Osteocyte (in vitro differentiated cells): ENCODE measurements around the gene MGRN1. TPM values are rescaled to one million over a fixed set of nuclear protein-coding genes. Genes with fewer than 3 reads are reported as not detected.

Source experiments
- DNase-seq: peaks from one replicate; pipeline ENCODE4 v3.0.0; 2021; ENCODE audit warnings: mixed read lengths; ENCODE audit not compliant: unreplicated experiment; ENCODE audit errors: extremely low spot score
- H3K27ac Mint-ChIP-seq: one replicate; pipeline ENCODE4 v1.8.0; 2021; ENCODE audit warnings: mild to moderate bottlenecking, mixed read lengths; ENCODE audit not compliant: unreplicated experiment
- H3K27me3 Mint-ChIP-seq: one replicate; pipeline ENCODE4 v1.8.0; 2021; ENCODE audit warnings: mixed read lengths; ENCODE audit not compliant: unreplicated experiment
- H3K36me3 Mint-ChIP-seq: one replicate; pipeline ENCODE4 v1.8.0; 2021; ENCODE audit warnings: mixed read lengths; ENCODE audit not compliant: unreplicated experiment
- H3K4me1 Mint-ChIP-seq: one replicate; pipeline ENCODE4 v1.8.0; 2021; ENCODE audit warnings: mixed read lengths; ENCODE audit not compliant: unreplicated experiment
- H3K4me3 Mint-ChIP-seq: one replicate; pipeline ENCODE4 v1.8.0; 2021; ENCODE audit warnings: mild to moderate bottlenecking, moderate library complexity, mixed read lengths; ENCODE audit not compliant: unreplicated experiment
- H3K9me3 Mint-ChIP-seq: one replicate; pipeline ENCODE4 v1.8.0; 2021; ENCODE audit warnings: mixed read lengths; ENCODE audit not compliant: unreplicated experiment
- total RNA-seq: library from RNA; stranded (reverse); gene quantifications from 2 replicates; pipeline ENCODE4 v1.2.1, GENCODE V29; 2021
- TF ChIP-seq, protein P1 (sequence below): fragments of 200-600 bp; sonication (generic); IDR thresholded peaks from 2 replicates; pipeline ENCODE4 v1.5.0; 2021; ENCODE audit warnings: antibody characterized with exemption, mild to moderate bottlenecking, moderate library complexity

Gene MGRN1
- total RNA-seq, 1 donor from 2014 or later: 94.6 TPM

DNA sequence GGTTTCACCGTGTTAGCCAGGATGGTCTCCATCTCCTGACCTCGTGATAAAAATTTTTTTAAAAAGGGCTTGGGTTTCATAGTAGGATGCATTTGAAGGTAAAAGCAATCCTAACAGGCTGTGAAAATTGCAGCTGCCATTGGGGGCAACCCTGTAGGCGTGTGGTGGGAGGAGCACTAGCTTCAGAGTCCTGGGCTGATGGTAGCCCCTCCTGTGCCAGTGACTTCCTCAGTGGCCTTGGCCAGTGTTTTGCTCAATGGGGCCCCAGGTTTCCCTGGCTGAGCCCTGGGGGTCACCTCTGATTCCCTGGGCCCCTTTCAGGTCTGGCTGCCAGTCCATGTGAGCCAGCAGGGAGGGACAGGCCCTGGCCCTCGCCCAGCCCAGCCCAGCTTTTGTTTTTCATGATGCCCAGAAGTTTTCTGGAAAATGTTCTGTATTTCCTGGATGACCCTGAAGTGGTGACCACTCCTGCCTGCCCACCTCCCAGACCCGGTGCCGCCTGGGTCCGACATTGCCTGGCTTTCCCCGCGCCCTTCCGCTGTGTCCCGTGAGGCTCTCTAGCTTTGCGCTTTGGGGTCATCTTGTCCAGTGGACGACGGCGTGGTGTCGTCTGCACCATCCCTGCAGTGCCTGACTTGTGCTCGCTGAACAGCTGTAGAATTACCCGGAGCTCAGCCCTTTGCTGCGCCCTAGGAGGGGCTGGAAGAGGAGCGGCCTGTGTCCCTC, 9.4 kb downstream of the MGRN1 start:
- DNase-seq: no peak
- TF ChIP-seq, protein P1, sequence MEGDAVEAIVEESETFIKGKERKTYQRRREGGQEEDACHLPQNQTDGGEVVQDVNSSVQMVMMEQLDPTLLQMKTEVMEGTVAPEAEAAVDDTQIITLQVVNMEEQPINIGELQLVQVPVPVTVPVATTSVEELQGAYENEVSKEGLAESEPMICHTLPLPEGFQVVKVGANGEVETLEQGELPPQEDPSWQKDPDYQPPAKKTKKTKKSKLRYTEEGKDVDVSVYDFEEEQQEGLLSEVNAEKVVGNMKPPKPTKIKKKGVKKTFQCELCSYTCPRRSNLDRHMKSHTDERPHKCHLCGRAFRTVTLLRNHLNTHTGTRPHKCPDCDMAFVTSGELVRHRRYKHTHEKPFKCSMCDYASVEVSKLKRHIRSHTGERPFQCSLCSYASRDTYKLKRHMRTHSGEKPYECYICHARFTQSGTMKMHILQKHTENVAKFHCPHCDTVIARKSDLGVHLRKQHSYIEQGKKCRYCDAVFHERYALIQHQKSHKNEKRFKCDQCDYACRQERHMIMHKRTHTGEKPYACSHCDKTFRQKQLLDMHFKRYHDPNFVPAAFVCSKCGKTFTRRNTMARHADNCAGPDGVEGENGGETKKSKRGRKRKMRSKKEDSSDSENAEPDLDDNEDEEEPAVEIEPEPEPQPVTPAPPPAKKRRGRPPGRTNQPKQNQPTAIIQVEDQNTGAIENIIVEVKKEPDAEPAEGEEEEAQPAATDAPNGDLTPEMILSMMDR: no peak
- Mint-ChIP-seq H3K4me1 (peaks cover 4% of the 10 kb centered on the region), H3K27ac (no peak overlapping the region), H3K36me3 (peaks cover 5% of the 10 kb centered on the region), H3K4me3 (no peak overlapping the region), H3K9me3 (peaks cover 6% of the 10 kb centered on the region), H3K27me3 (no peaks in the 10 kb centered on the region)

DNA sequence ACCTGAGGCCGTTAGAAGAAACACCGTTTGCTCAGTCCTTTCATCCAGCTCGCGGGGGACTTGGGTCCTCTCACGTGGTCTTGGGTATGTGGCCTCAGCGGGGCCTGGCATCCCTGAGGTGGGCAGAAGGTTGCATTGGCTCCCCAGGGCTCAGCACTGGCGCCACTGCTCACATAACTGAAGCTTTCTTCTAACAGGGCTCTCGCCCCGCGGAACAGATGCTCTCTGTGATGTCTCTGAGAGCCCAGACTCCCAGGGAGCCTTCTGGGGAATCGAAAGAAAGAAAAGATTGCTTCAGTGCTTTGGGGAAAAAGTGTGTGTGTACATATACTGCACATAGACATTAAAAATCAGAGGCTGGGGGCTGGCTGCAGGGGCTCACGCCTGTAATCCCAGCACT, 10.1 kb downstream of the MGRN1 start:
- H3K27me3 Mint-ChIP-seq: no peaks in the 10 kb centered on the region
- TF ChIP-seq, protein P1: no peak
- peaks cover 6% of the 10 kb centered on the region for H3K9me3 Mint-ChIP-seq
- H3K36me3 Mint-ChIP-seq: peaks cover 5% of the 10 kb centered on the region
- no peak overlapping the region for H3K4me3 Mint-ChIP-seq
- no peak for DNase-seq
- peaks cover 1% of the 10 kb centered on the region for H3K4me1 Mint-ChIP-seq
- no peak overlapping the region for H3K27ac Mint-ChIP-seq

DNA sequence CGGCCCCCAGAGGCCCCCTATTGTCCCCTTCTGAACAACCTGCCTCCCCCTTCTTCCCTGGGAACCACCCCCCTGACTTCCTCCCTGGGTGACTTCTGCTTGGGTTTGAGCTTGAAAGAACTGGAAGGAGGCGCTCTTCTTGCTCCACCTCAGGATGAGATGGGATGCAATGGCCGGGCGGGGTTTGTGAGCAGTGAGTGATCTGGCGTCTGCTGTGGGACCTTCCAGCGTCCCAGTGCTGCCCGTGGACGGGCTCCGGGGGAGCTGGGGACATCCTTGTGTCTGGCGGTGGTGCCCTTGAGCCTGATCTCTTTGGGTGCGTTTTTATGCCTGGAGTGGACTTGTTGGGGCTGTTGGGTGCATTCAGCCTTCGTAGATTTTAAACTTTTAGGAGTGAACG, 11.6 kb downstream of the MGRN1 start:
- H3K4me3 Mint-ChIP-seq: no peak overlapping the region
- peaks cover 3% of the 10 kb centered on the region for H3K9me3 Mint-ChIP-seq
- H3K27me3 Mint-ChIP-seq: no peaks in the 10 kb centered on the region
- TF ChIP-seq, protein P1: no peak
- H3K4me1 Mint-ChIP-seq: peaks cover 6% of the 10 kb centered on the region
- DNase-seq: no peak
- H3K36me3 Mint-ChIP-seq: peaks cover 5% of the 10 kb centered on the region
- no peak overlapping the region for H3K27ac Mint-ChIP-seq

DNA sequence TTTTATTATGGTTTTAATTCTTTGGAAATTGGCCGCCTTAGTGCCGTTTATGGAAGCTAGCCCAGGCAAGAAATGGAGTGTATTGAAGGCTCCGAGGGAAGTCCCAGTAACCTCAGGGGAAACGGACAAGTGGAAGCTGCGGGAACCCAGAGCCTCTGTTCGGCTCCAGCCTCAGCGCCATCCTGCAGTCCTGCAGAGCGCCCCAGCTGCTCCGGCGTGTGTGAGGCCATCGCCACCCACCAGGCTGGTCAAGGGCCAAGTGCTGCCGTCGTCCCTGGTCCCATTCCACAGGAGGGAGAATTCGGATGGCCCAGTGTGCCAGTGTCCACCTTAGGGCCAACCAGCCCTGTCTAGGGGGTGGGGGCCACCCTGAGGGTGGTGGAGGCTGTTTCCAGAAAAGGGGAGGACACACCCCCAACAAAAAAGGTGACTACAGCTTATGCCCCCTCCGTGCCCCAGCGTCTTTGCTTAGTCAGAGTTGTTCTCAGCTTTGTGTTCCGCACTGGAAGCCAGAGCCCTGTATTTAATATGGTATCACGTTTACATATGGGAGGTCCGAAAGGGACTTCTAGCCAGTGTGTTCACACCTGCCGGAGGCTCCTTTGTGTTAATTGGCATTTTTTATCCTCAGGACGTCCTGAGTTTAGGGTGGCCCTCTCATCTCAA, 13.0 kb downstream of the MGRN1 start:
- Mint-ChIP-seq H3K36me3 (peaks cover 5% of the 10 kb centered on the region), H3K4me1 (peaks cover 6% of the 10 kb centered on the region), H3K27ac (no peak overlapping the region), H3K4me3 (no peak overlapping the region), H3K27me3 (no peaks in the 10 kb centered on the region), H3K9me3 (no peaks in the 10 kb centered on the region)
- TF ChIP-seq, protein P1: no peak
- no peak for DNase-seq

DNA sequence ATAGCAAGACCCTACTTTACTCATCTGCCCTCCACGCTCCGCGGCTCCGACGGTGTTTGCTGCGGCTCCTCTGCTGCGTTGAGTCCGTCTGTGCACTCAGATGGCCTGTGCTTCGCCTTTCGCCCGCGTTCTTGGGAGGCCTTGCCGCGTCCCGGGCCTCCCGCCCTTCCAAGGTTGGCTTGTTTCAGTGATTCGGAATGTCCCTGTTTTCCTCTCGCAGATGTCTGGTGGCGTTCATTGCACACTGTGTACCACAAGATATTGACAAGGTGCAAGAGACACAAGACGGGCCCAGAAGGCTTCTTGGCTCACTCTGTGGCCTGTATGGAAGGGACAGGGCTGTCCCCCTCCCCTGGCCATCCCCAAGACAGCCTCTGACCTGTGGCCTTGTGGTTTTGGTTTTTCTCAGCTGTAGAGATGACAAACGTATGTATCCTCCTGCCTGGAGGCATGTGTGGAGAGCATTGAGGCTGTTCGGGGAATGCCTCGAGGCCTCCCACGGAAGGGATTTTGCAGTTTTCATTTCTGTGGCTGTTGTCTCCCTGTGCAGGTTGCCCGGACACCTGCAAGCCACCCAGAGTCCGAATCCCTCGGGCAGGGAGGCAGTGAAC, 15.4 kb downstream of the MGRN1 start:
- TF ChIP-seq, protein P1: no peak
- no peaks in the 10 kb centered on the region for H3K9me3 Mint-ChIP-seq
- no peak overlapping the region for H3K27ac Mint-ChIP-seq
- peaks cover 5% of the 10 kb centered on the region for H3K36me3 Mint-ChIP-seq
- peaks cover 6% of the 10 kb centered on the region for H3K4me1 Mint-ChIP-seq
- DNase-seq: no peak
- H3K4me3 Mint-ChIP-seq: no peak overlapping the region
- no peaks in the 10 kb centered on the region for H3K27me3 Mint-ChIP-seq
